Fibroblast of villous mesenchyme (primary cell): Measurements from ENCODE around the gene DNAJB2. TPM values are rescaled to one million over a fixed set of nuclear protein-coding genes. Genes with fewer than 3 reads are reported as not detected.

ENCODE experiments used
- DNase-seq: peaks from one replicate; pipeline ENCODE4 v3.0.0-alpha.2; 2010; ENCODE audit warnings: low read depth
- H3K4me3 ChIP-seq: 2 replicates; pipeline ENCODE4 v1.5.1; 2011; ENCODE audit warnings: low read depth, mild to moderate bottlenecking, low read length
- CTCF ChIP-seq: IDR thresholded peaks from 2 replicates; pipeline ENCODE4 v1.5.1; 2012; ENCODE audit warnings: low read depth, mild to moderate bottlenecking, low read length; ENCODE audit not compliant: insufficient read depth
- total RNA-seq: library from RNA; depleted of rRNA; stranded (reverse); fragments of >200 nt; gene quantifications from 2 replicates; pipeline ENCODE4 v1.2.3, GENCODE V29; 2012

DNAJB2 gene
- total RNA-seq, 1 donor = 33.7 TPM

GRCh38 chr2:219294356-219295351, 15.5 kb downstream of the DNAJB2 start:
- TF ChIP-seq CTCF = peak; percentile 93
- DNase-seq = peak; percentile 77
- H3K4me3 ChIP-seq = peak overlapping the region; percentile 60

GRCh38 chr2:219296142-219296541, 17.0 kb downstream of the DNAJB2 start:
- DNase-seq = no peak
- H3K4me3 ChIP-seq = no peak overlapping the region
- TF ChIP-seq CTCF = no peak

- no peak for TF ChIP-seq CTCF
- DNase-seq = no peak
- H3K4me3 ChIP-seq = no peak overlapping the region
Observed at GRCh38 chr2:219296631-219297391, 17.6 kb downstream of the DNAJB2 start.

GRCh38 chr2:219297766-219298456, 18.7 kb downstream of the DNAJB2 start:
- no peak for DNase-seq
- peak; percentile 20 for TF ChIP-seq CTCF

GRCh38 chr2:219298759-219299371, 19.7 kb downstream of the DNAJB2 start:
- DNase-seq = peak; percentile 74
- TF ChIP-seq CTCF = peak; percentile 97
- H3K4me3 ChIP-seq = no peak overlapping the region

More at GRCh38 chr2:219297766-219298456, 18.7 kb downstream of the DNAJB2 start:
- H3K4me3 ChIP-seq = no peak overlapping the region

- DNase-seq = no peak
- TF ChIP-seq CTCF = no peak
- H3K4me3 ChIP-seq = no peak overlapping the region
Observed at GRCh38 chr2:219299372-219299760, 20.2 kb downstream of the DNAJB2 start.
